ENCODE measurements around the gene HOXB5. TPM values are rescaled to one million over a fixed set of nuclear protein-coding genes. Genes with fewer than 3 reads are reported as not detected.

Gene HOXB5
- total RNA-seq, 4 donors from 2014 or later: 0.11 to 1.6 (median 0.49) TPM; not detected in 1

- TF ChIP-seq POLR2A (IDR thresholded peaks at IDR 0.05): no peak
- no peak for TF ChIP-seq CTCF (IDR thresholded peaks at IDR 0.05)
- Histone ChIP-seq H3K27ac (peak overlapping the region in 2 of 3 donors; percentile 21 to 33), H3K27me3 (peaks cover 72% of the 10 kb centered on the region), H3K4me1 (peaks cover 0 to 18% of the 10 kb centered on the region in 2 donors), H3K4me3 (replicated peaks in 1 of 3) (peak overlapping the region in 1 of 3 donors; percentile 24), H3K9me3 (no peaks in the 10 kb centered on the region), H3K36me3 (no peaks in the 10 kb centered on the region)
- 3 to 7% methylated on average over 16 to 19 of the region's 19 CpGs for WGBS, 2 donors
- intact Hi-C loops (cut with DNase I): no loop called here
- no peak for DNase-seq
These were observed 16.1 kb downstream of the HOXB5 start for GRCh38 chr17:48577330-48577945.

- intact Hi-C loops (cut with DNase I): no loop called here
- Histone ChIP-seq H3K27ac (peak overlapping the region in 2 of 3 donors; percentile 33 to 61), H3K9me3 (no peaks in the 10 kb centered on the region), H3K4me1 (peaks cover 0 to 12% of the 10 kb centered on the region in 2 donors), H3K36me3 (no peaks in the 10 kb centered on the region), H3K27me3 (peaks cover 70% of the 10 kb centered on the region), H3K4me3 (replicated peaks in 1 of 3) (peak overlapping the region in 1 of 3 donors; percentile 24)
- WGBS, 2 donors: 11 to 14% methylated on average over 29 to 30 of the region's 43 CpGs
- DNase-seq: peak; percentile 25 to 40
- TF ChIP-seq CTCF (IDR thresholded peaks at IDR 0.05) (no peak), POLR2A (IDR thresholded peaks at IDR 0.05) (no peak)
These were observed 16.9 kb downstream of the HOXB5 start for GRCh38 chr17:48576479-48577309.

GRCh38 chr17:48575673-48576478 is 17.7 kb downstream of the HOXB5 start:
- Histone ChIP-seq H3K27ac (peak overlapping the region in 2 of 3 donors; percentile 12 to 61), H3K9me3 (no peaks in the 10 kb centered on the region), H3K36me3 (no peaks in the 10 kb centered on the region), H3K4me3 (replicated peaks in 1 of 3) (no peak overlapping the region), H3K4me1 (peaks cover 0 to 12% of the 10 kb centered on the region in 2 donors), H3K27me3 (peaks cover 64% of the 10 kb centered on the region)
- no peak for TF ChIP-seq CTCF (IDR thresholded peaks at IDR 0.05)
- TF ChIP-seq POLR2A (IDR thresholded peaks at IDR 0.05): no peak
- no peak for DNase-seq
- intact Hi-C loops (cut with DNase I): no loop called here
- 12 to 15% methylated on average over 22 of the region's 22 CpGs for WGBS, 2 donors

GRCh38 chr17:48575066-48575582 is 18.5 kb downstream of the HOXB5 start:
- peak overlapping the region in 1 of 3 donors; percentile 17 for H3K27ac ChIP-seq
- WGBS, 2 donors: 29 to 30% methylated on average over 7 of the region's 7 CpGs
- H3K27me3 ChIP-seq: peaks cover 64% of the 10 kb centered on the region
- H3K36me3 ChIP-seq: no peaks in the 10 kb centered on the region
- no peak for DNase-seq
- no peaks in the 10 kb centered on the region for H3K9me3 ChIP-seq
- intact Hi-C loops (cut with DNase I): no loop called here
- no peak for TF ChIP-seq CTCF (IDR thresholded peaks at IDR 0.05)
- no peak for TF ChIP-seq POLR2A (IDR thresholded peaks at IDR 0.05)
- peaks cover 0 to 12% of the 10 kb centered on the region in 2 donors for H3K4me1 ChIP-seq
- H3K4me3 ChIP-seq (replicated peaks in 1 of 3): no peak overlapping the region
